DND-41 (cell line): ENCODE data around the gene TNFRSF8.

Source experiments
- CTCF ChIP-seq: IDR thresholded peaks from 2 replicates; pipeline ENCODE4 v1.5.1; 2012; ENCODE audit warnings: borderline replicate concordance, low read length, moderate library complexity, mild to moderate bottlenecking; ENCODE audit not compliant: poor library complexity, severe bottlenecking; ENCODE audit errors: extremely low read depth
- EZH2 ChIP-seq: IDR thresholded peaks from 3 replicates; pipeline ENCODE4 v1.6.1; 2012; ENCODE audit warnings: borderline replicate concordance, low read depth, mild to moderate bottlenecking, moderate library complexity, low read length, inconsistent platforms; ENCODE audit not compliant: severe bottlenecking

DNA sequence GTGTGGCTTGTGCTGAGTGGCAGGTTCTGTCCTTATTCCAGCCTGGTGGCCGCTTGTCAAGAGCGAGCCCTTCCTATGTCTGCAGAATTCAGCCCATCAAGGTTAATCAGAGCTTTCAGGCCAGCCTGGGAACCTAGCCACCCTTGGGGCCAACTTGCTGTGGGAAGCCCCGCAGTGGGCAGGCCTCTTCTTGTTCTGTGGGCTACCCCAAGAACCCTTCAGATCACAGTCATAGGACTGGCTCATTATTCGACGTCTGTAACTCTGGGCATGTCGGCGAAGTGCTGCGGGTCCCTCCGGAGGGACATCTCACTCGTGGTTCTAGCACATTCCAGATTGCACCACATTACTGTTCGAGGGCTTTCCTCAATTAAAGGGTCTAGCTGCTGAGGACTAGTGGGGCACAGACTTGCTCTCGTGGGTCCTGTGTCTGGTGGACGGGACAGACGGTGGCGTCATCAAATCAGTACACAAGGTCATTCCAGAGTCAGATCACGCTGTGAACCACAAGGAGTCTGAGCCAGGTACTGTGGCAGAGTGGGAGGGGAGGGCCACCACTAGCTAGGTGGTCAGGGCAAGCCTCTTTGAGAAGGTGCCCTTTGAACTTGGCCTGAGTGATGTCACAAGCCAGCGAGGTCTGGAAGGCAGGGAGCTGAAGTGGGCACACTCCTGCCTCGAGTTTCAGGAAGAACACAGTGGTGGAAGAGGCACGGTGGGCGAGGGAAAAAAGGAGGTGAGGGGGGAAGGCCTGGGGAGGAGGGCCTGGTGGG, 83.4 kb downstream of the TNFRSF8 start:
- no peak for TF ChIP-seq CTCF
- no peak for TF ChIP-seq EZH2
